GM18526 (cell line): ENCODE measurements around the gene PPIL1.

ENCODE experiments used
- POLR2A ChIP-seq: IDR thresholded peaks from 3 replicates; pipeline ENCODE4 v1.6.1; 2011; ENCODE audit not compliant: insufficient read length; ENCODE audit errors: extremely low read depth

PPIL1 gene

GRCh38 chr6:36836111-36837021, 38.2 kb downstream of the PPIL1 start:
- no peak for TF ChIP-seq POLR2A

- no peak for TF ChIP-seq POLR2A
Measured at GRCh38 chr6:36834576-36835341, 39.8 kb downstream of the PPIL1 start.

DNA sequence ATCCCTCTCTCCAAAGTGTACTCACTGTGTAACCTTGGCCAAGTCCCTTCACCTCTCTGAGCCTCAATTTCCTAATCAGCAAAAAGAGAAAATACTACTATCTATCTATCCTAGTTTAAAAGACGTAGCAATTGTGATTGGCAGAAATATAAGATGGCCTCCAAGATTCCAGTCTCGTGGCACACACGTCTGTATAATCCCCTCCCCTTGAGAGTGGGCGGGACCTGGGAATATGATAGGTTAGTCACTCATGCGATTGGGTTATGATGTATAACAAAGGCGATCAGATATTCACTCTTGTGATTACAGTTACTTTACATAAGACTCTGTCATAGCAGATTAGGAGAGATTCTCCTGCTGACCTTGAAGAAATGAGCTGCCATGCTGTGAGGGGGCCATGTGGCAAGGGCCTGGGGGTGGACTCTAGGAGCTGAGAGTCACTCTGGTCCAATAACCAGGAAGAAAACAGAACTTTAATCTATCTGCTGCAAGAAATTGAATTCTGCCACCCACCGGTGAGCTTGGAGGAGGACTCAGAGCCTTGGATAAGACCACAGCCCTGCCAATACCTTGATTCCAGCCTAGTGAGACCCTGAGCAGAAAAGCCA, 41.3 kb downstream of the PPIL1 start:
- no peak for TF ChIP-seq POLR2A

DNA sequence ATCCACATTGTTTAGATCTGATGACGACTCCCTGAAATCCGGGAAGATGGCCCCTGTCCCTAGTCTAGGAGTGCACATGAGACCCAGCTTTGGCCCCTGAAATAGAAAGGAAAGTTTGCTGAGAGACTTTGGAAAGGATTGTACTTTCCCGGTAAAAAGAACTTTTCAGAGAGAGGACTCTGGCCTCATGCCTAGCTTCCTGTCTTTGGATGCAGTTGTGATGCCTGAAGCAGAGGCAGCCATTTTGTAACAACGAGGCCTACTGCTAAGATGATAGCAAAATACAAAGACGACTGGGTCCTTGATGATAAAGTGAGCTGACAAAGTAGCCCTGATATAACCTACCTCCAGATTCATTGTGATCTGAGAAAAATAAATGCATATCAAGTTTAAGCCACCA, 42.3 kb downstream of the PPIL1 start:
- no peak for TF ChIP-seq POLR2A

DNA sequence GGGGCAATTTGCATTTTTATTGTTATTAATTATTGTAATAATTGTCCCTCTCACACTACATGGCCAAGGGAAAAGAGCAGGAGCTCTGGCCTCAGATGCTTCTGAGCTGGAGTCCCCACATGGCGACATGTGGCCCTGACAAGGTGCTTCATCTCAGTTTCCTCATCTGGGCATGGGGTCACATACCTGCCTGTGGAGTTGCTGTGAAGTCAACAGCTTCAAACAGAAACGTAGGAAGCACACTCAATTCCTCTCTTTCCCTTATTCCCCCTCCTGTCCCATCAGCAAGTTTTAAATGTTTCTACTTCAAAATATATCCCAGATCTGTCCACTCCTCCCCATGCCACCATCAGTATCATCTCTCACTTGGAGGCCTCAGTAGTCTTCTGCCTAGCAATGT, 44.0 kb downstream of the PPIL1 start:
- TF ChIP-seq POLR2A = no peak

DNA sequence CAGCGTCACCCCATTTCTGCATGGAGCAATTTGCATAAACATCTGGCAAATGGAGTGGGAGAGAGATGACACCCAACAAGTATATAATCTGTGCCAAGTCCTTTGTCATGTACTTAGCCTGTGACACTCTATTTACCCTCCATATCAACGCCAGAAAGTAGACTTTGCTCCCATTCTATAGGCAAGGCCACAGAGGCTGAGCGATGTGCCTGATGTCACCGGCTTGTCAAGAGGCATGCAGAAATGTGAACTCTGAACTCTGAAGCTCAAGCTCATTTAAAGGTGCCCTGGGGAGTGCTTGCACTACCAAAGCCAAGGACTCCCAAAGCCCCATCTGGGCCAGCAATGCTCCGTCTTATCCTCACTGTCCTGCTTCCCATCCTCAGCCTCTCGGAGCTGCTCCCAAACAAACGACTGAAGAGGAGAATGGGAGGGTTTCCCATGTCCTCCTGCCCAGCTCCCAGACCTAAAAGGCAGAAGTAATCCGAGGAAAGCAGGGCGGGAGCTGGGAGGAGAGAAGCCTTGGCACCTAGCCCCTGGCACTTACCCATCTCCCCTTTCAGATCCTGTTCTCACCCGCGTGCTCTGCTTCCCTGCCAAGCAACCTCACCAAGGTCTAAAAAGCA, 44.6 kb downstream of the PPIL1 start:
- no peak for TF ChIP-seq POLR2A

DNA sequence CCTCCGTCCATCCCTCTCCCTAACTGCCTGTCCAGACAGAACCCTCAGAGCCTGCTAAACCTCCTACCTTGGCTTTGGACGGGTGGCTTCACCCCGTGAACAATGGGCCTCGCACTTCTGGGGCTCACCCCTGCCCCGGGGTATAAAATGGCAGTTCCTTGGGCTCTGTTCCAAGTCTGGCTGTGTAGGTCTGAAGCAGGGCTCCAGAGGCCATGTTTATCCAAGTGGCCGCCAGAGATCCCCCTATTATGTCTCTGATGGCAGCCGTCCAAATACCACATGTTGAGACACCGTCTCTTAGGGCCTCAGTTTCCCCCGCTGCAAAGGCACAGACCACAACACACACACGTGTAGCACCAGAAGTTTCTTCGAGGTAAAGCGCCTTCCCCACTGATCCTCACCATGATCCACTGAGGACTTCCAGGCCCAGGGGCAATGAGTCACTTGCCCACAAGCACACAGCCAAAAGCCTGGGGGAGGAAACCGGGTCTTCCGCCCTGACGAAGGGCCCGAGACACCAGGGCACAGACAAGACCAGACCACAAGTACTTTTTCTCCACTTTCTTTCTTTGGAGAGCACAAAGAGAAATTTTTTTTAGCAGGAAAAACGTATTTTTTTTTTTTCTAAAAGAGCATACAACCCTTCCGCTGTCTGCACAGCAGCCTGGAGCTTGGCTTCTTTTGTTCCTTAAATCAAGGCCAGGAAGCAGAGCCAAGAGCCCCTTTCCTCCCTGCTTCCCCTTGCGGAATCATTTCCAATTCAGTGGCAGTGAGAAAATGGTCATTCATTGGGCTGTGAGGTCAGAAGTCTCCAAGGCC, 47.1 kb downstream of the PPIL1 start:
- TF ChIP-seq POLR2A = no peak

DNA sequence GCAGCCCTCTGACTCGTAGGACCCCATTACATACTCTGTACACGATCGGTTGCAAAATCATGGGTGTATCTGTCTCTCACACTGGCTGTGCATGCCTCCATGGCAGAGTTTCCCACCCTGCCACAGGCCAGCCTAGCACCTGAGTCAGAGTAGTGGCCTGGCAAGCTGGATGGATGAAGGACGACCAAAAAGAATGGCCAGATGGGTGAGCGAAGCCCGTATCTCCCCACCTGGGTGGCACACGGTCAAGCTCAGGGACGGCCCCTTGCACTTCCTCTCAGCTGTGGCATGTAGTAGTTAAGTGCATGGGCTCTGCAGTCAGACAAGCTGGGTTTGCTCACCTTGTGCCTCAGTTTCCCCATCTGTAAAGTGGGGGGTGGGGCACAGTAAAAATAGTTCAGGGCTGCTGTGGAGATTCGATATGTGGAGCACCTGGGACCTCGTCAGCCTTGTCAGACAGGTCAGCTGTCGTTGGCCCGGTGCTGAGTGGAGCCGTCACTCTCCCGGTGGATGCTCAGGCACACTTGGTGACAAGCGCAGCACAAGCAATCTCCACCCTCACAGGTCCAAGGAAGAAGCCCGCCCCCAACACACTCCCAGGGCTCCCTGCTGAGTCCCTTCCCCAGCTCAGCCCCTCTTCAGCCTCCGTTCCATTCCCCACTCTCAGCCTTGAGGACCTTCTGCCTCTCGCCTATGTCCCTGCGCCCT, 47.9 kb downstream of the PPIL1 start:
- TF ChIP-seq POLR2A = no peak

DNA sequence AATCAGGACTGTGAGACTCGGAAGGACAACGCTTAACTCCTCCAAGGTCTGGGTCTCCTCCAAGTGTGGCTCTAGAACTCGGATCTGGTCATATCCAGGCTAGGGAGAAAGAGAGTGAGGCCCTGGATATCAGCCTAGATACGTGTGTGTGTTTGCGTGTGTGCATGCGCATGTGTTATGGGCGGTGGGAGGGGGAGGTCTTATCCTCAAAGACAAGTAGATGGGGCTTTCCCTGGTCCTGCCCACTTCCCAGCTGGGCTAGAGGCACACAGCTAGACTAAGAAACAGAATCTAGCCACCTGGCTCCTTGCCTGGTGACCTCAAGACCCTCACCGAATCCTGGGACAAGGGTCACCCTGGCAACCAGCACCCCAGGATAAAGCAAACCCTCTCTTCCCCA, 48.6 kb downstream of the PPIL1 start:
- TF ChIP-seq POLR2A = no peak

- no peak for TF ChIP-seq POLR2A
Measured at GRCh38 chr6:36825452-36825851, 49.2 kb downstream of the PPIL1 start.

DNA sequence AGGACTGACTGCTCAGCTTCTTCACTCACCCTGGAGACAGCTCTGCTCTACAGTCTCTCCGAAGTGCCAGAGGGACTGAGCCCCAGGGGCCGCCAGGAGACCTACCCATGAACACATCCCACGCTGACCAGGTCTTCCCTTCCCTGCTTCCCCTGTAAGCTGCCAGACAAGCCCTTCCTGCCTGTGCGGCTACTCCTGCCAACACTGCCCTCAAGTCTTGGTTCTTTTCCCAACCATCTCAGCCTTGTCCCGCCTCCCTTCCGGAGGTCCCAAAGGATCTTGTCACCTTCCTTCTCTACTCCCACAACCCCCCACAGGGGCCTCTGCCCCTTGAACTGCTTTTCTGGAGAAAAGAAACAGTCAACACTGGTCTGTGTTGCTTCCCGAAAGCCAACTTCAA, 50.4 kb downstream of the PPIL1 start:
- no peak for TF ChIP-seq POLR2A

- TF ChIP-seq POLR2A = no peak
Measured at GRCh38 chr6:36823421-36824096, 51.0 kb downstream of the PPIL1 start.

- TF ChIP-seq POLR2A = no peak
Measured at GRCh38 chr6:36822506-36823269, 51.9 kb downstream of the PPIL1 start.
